Measurements from ENCODE around the gene DUSP2. TPM values are rescaled to one million over a fixed set of nuclear protein-coding genes. Genes with fewer than 3 reads are reported as not detected.
"Not testable (repeated sequence)": the region's sequence is repeated elsewhere in the genome, so short reads cannot be mapped to it uniquely, and the experiment has no call there.

DUSP2 gene
- total and polyA plus RNA-seq, 7 donors = 1.2 to 17.4 (median 2.8) TPM; not detected in 1

DNA sequence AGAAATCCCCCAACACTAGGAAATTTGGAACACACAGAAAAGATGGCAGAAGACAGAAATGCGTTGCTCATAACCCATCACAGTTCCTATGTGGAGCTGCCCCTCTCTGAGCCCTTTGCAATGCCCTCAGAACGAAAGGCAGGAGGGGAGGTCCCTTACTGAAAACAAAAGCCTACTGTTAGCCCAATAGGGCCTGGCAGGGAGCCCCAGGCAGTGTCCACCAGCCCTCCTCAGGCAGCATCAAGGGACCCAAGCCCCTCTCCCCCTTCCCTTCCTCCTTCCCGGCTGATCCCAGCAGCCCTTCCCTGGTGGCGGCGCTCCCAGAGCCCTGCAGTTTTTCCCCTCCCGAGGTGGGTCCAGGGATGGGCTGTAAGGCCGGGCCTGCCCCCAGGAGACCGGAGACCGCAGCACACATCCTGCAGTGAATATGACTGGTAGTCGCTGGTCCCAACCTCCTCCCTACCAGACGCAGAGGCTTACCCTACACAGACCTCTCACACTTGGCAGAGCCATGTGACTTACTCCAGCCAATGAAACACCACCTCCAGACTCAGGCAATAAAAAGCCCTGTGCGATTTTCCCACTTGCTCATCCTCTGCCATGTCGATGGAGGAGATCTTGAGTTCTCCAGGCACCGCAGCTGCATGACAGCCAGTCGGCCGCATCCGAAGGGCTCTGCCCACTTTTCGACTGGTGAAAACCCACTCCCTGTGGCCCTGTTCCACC, 19.4 kb upstream of the DUSP2 start:
- TF ChIP-seq, protein P1, sequence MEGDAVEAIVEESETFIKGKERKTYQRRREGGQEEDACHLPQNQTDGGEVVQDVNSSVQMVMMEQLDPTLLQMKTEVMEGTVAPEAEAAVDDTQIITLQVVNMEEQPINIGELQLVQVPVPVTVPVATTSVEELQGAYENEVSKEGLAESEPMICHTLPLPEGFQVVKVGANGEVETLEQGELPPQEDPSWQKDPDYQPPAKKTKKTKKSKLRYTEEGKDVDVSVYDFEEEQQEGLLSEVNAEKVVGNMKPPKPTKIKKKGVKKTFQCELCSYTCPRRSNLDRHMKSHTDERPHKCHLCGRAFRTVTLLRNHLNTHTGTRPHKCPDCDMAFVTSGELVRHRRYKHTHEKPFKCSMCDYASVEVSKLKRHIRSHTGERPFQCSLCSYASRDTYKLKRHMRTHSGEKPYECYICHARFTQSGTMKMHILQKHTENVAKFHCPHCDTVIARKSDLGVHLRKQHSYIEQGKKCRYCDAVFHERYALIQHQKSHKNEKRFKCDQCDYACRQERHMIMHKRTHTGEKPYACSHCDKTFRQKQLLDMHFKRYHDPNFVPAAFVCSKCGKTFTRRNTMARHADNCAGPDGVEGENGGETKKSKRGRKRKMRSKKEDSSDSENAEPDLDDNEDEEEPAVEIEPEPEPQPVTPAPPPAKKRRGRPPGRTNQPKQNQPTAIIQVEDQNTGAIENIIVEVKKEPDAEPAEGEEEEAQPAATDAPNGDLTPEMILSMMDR (IDR thresholded peaks at IDR 0.05) = no peak
- TF ChIP-seq EP300 (IDR thresholded peaks at IDR 0.05) = no peak
- H3K27me3 ChIP-seq = no peaks in the 10 kb centered on the region
- 74 to 86% methylated on average over 18 of the region's 18 CpGs for WGBS, 2 donors
- intact Hi-C loops (cut with DNase I) = no loop called here
- H3K27ac ChIP-seq = no peak overlapping the region
- no peaks in the 10 kb centered on the region for H3K4me1 ChIP-seq
- no peak overlapping the region for H3K4me3 ChIP-seq
- DNase-seq = peak; percentile 51
- no peaks in the 10 kb centered on the region for H3K36me3 ChIP-seq
- peaks cover 0 to under 1% (median 0%) of the 10 kb centered on the region in 4 donors for H3K9me3 ChIP-seq

DNA sequence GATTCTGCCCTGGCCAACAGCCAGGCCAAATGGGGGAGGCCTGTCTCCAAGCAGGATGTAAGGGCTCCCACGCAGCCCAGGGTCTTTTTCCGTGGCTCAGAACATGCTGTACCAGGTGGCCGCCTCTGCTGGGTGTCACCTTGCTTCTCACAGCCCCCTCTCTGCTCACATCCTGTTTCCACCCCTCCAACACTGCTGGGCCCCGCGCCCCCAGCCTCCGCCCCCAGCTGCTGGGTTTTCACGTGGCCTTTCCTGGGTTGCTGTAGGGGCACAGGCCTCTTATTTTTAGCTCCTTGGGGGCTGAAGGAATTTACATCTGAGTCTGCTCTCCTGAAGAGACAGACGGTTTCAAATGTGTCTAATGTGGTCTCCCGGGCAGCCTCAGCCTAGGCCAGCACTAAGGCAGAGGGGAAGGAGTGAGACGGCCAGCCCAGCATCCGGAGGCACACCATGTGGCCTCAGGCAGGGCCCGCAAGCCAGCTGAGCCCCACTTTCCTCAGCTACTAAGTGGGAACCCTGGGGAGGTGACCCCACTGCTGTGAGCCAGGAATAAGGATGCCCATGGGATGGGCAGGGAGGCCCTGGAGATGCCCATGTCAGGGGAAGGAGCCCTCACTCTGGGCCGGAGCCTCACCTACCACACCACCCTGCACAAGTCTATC, 18.7 kb upstream of the DUSP2 start:
- WGBS, 2 donors = 44 to 83% methylated on average over 13 of the region's 13 CpGs
- intact Hi-C loops (cut with DNase I) = no loop called here
- no peaks in the 10 kb centered on the region for H3K36me3 ChIP-seq
- no peaks in the 10 kb centered on the region for H3K9me3 ChIP-seq
- H3K27me3 ChIP-seq = no peaks in the 10 kb centered on the region
- H3K27ac ChIP-seq = no peak overlapping the region
- peak; percentile 40 for DNase-seq
- no peaks in the 10 kb centered on the region for H3K4me1 ChIP-seq
- no peak overlapping the region for H3K4me3 ChIP-seq
- TF ChIP-seq, protein P1 (IDR thresholded peaks at IDR 0.05) = no peak
- TF ChIP-seq POLR2AphosphoS5 (IDR thresholded peaks at IDR 0.05) (no peak), EP300 (IDR thresholded peaks at IDR 0.05) (no peak), POLR2A (IDR thresholded peaks at IDR 0.05) (no peak)

DNA sequence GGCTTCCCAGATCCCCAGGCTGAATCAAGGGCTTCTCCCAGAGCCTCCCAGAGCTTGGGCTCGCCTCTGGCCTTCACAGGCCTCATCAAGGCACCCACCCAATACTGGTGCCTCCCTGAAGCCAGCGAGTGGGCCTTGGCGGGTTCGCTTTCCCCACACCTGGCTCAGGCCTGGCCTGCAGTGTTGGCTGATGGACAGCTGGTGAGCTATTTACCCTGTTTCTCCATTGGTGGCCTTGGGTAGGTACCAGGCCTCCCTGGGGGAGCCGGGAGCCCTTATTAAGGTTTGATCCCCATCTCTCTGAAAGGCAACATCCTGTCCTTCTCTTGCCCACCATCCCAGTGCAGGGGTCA, 18.2 kb upstream of the DUSP2 start:
- H3K9me3 ChIP-seq = no peaks in the 10 kb centered on the region
- TF ChIP-seq POLR2A (IDR thresholded peaks at IDR 0.05) = no peak
- no peak for TF ChIP-seq POLR2AphosphoS5 (IDR thresholded peaks at IDR 0.05)
- TF ChIP-seq, protein P1 (IDR thresholded peaks at IDR 0.05) = no peak
- TF ChIP-seq EP300 (IDR thresholded peaks at IDR 0.05) = no peak
- DNase-seq = no peak
- H3K27ac ChIP-seq = no peak overlapping the region
- 85 to 94% methylated on average over 5 of the region's 5 CpGs for WGBS, 2 donors
- H3K36me3 ChIP-seq = no peaks in the 10 kb centered on the region
- no peaks in the 10 kb centered on the region for H3K27me3 ChIP-seq
- intact Hi-C loops (cut with DNase I) = no loop called here
- no peak overlapping the region for H3K4me3 ChIP-seq
- H3K4me1 ChIP-seq = no peaks in the 10 kb centered on the region

DNA sequence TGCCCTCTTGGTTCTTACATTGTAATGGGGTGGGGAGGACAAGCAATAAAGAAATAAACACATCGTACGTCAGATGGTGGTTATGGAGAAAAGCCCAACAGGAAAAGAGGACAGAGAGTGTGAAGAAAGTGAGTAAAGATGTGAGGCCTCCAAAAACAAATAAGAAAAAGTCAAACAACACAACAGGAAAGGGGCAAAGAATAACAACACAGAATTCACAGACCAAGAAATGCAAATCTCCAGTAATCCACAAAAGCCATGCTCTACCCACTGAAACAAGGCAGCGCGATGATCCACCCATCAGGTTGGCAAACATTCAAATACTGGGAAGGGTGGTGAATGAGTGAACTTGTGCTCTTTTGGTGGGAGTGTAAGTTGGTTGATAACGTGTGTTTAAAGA, 16.7 kb upstream of the DUSP2 start:
- no peak overlapping the region for H3K4me3 ChIP-seq
- no peaks in the 10 kb centered on the region for H3K36me3 ChIP-seq
- no peak for DNase-seq
- no peak for TF ChIP-seq POLR2A (IDR thresholded peaks at IDR 0.05)
- no peak for TF ChIP-seq EP300 (IDR thresholded peaks at IDR 0.05)
- TF ChIP-seq, protein P1 (IDR thresholded peaks at IDR 0.05) = no peak
- no peak overlapping the region for H3K27ac ChIP-seq
- intact Hi-C loops (cut with DNase I) = no loop called here
- H3K4me1 ChIP-seq = no peaks in the 10 kb centered on the region
- no peaks in the 10 kb centered on the region for H3K9me3 ChIP-seq
- 8 to 37% methylated on average over 5 of the region's 5 CpGs for WGBS, 2 donors
- H3K27me3 ChIP-seq = peaks cover 0 to 3% (median 0%) of the 10 kb centered on the region in 3 donors

DNA sequence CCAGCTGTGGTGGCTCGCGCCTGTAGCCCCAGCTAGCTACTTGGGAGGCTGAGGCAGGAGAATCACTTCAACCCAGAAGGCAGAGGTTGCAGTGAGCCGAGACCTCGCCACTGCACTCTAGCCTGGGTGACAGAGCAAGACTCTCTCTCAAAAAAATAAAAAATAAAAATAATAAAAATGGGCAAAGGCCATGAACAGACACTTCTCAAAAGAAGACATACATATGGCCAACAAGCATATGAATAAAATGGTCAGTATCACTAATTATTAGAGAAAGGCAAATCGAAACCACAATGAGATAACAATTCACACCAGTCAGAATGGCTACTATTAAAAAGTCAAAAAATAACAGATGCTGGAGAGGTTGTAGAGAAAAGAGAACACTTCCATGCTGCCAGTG, 15.1 kb upstream of the DUSP2 start:
- H3K27me3 ChIP-seq; H3K4me1 ChIP-seq; H3K27ac ChIP-seq; intact Hi-C loops (cut with DNase I); DNase-seq; H3K36me3 ChIP-seq; H3K9me3 ChIP-seq; H3K4me3 ChIP-seq: not testable (repeated sequence)
- 96 to 97% methylated on average over 5 of the region's 5 CpGs for whole genome bisulfite sequencing, 2 donors

Data from sigmoid colon (tissue), 7 donors.